Activated CD4-positive, alpha-beta memory T cell treated with anti-CD3 and anti-CD28 coated beads, Interleukin-2, amount 10 ng/mL, durations not matched to agents 7 days and 5 days (primary cell): ENCODE data around the gene FCRL1. TPM values are rescaled to one million over a fixed set of nuclear protein-coding genes. Genes with fewer than 3 reads are reported as not detected.

Source experiments
- CTCF ChIA-PET: fragments of 350-600 bp; sonication (Branson Sonifier 250); formaldehyde crosslinking; loops from one replicate; lab custom pipeline; 2021; ENCODE audit warnings: antibody characterized with exemption, inconsistent platforms; lab: Charles Lee
- POLR2A ChIA-PET: fragments of 350-600 bp; sonication (Branson Sonifier 250); formaldehyde crosslinking; loops from one replicate; lab custom pipeline; 2021; ENCODE audit warnings: antibody characterized with exemption; lab: Charles Lee
- DNase-seq: peaks from one replicate; pipeline ENCODE4 v3.0.0-alpha.2; 2020
- H3K27ac Mint-ChIP-seq: one replicate; pipeline ENCODE4 v1.8.0; 2021; ENCODE audit warnings: mild to moderate bottlenecking, mixed read lengths
- H3K27me3 Mint-ChIP-seq: one replicate; pipeline ENCODE4 v1.8.0; 2021; ENCODE audit warnings: mixed read lengths
- H3K36me3 Mint-ChIP-seq: one replicate; pipeline ENCODE4 v1.8.0; 2021; ENCODE audit warnings: low read depth, mixed read lengths
- H3K4me1 Mint-ChIP-seq: one replicate; pipeline ENCODE4 v1.8.0; 2021; ENCODE audit warnings: mixed read lengths
- H3K4me3 Mint-ChIP-seq: one replicate; pipeline ENCODE4 v1.8.0; 2021; ENCODE audit warnings: mild to moderate bottlenecking, mixed read lengths
- H3K9me3 Mint-ChIP-seq: one replicate; pipeline ENCODE4 v1.8.0; 2021; ENCODE audit warnings: mixed read lengths
- total RNA-seq, 2 experiments: library from RNA; stranded (reverse); gene quantifications; one replicate each; pipeline ENCODE4 v1.2.3, GENCODE V29; 2021

Gene FCRL1
- total RNA-seq, 2 experiments from 2014 or later: not detected

- ChIA-PET CTCF (no interaction called here), POLR2A (no interaction called here)
- no peak overlapping the region for H3K27ac Mint-ChIP-seq
- H3K4me3 Mint-ChIP-seq: no peak overlapping the region
- no peaks in the 10 kb centered on the region for H3K27me3 Mint-ChIP-seq
- no peaks in the 10 kb centered on the region for H3K9me3 Mint-ChIP-seq
- no peak for DNase-seq
- H3K36me3 Mint-ChIP-seq: no peaks in the 10 kb centered on the region
- peaks cover 2% of the 10 kb centered on the region for H3K4me1 Mint-ChIP-seq
Observed at GRCh38 chr1:157781048-157781447, 38.9 kb downstream of the FCRL1 start.

GRCh38 chr1:157776971-157777391 lies 42.9 kb downstream of the FCRL1 start, which contains the start of gene FCRL2:
Gene FCRL2 (minus strand): TSS chr1:157777132. CDS start chr1:157777073, 59 bp downstream.
- Mint-ChIP-seq H3K36me3 (no peaks in the 10 kb centered on the region), H3K27me3 (no peaks in the 10 kb centered on the region), H3K27ac (no peak within 1 kb of the TSS), H3K4me3 (no peak within 1 kb of the TSS), H3K4me1 (peaks cover 2% of the 10 kb centered on the region), H3K9me3 (no peaks in the 10 kb centered on the region)
- ChIA-PET POLR2A (no interaction called here), CTCF (no interaction called here)
- no peak for DNase-seq

GRCh38 chr1:157775101-157775870 lies 44.6 kb downstream of the FCRL1 start:
- H3K4me3 Mint-ChIP-seq: no peak overlapping the region
- H3K27me3 Mint-ChIP-seq: no peaks in the 10 kb centered on the region
- CTCF ChIA-PET: no interaction called here
- H3K36me3 Mint-ChIP-seq: no peaks in the 10 kb centered on the region
- no peaks in the 10 kb centered on the region for H3K4me1 Mint-ChIP-seq
- no peak overlapping the region for H3K27ac Mint-ChIP-seq
- DNase-seq: no peak
- POLR2A ChIA-PET: no interaction called here
- H3K9me3 Mint-ChIP-seq: no peaks in the 10 kb centered on the region

GRCh38 chr1:157774412-157774811 lies 45.5 kb downstream of the FCRL1 start:
- DNase-seq: no peak
- Mint-ChIP-seq H3K9me3 (no peaks in the 10 kb centered on the region), H3K27ac (no peak overlapping the region), H3K4me1 (no peaks in the 10 kb centered on the region), H3K4me3 (no peak overlapping the region), H3K36me3 (no peaks in the 10 kb centered on the region), H3K27me3 (no peaks in the 10 kb centered on the region)
- POLR2A ChIA-PET: no interaction called here
- CTCF ChIA-PET: no interaction called here

GRCh38 chr1:157773493-157774350 lies 46.2 kb downstream of the FCRL1 start:
- Mint-ChIP-seq H3K27me3 (no peaks in the 10 kb centered on the region), H3K27ac (no peak overlapping the region), H3K36me3 (no peaks in the 10 kb centered on the region), H3K4me1 (no peaks in the 10 kb centered on the region), H3K9me3 (no peaks in the 10 kb centered on the region), H3K4me3 (no peak overlapping the region)
- CTCF ChIA-PET: no interaction called here
- DNase-seq: no peak
- POLR2A ChIA-PET: no interaction called here

GRCh38 chr1:157771661-157772425 lies 48.1 kb downstream of the FCRL1 start:
- CTCF ChIA-PET: no interaction called here

GRCh38 chr1:157770442-157771043 lies 49.4 kb downstream of the FCRL1 start:
- no peak for DNase-seq
- H3K9me3 Mint-ChIP-seq: no peaks in the 10 kb centered on the region
- POLR2A ChIA-PET: no interaction called here
- no peak overlapping the region for H3K4me3 Mint-ChIP-seq
- no peaks in the 10 kb centered on the region for H3K27me3 Mint-ChIP-seq
- H3K27ac Mint-ChIP-seq: no peak overlapping the region
- no peaks in the 10 kb centered on the region for H3K4me1 Mint-ChIP-seq
- H3K36me3 Mint-ChIP-seq: no peaks in the 10 kb centered on the region
- CTCF ChIA-PET: no interaction called here

More at GRCh38 chr1:157771661-157772425, 48.1 kb downstream of the FCRL1 start:
- POLR2A ChIA-PET: no interaction called here
- H3K27me3 Mint-ChIP-seq: no peaks in the 10 kb centered on the region
- H3K36me3 Mint-ChIP-seq: no peaks in the 10 kb centered on the region
- no peak overlapping the region for H3K27ac Mint-ChIP-seq
- H3K4me3 Mint-ChIP-seq: no peak overlapping the region
- DNase-seq: no peak
- H3K4me1 Mint-ChIP-seq: no peaks in the 10 kb centered on the region
- no peaks in the 10 kb centered on the region for H3K9me3 Mint-ChIP-seq

- POLR2A ChIA-PET: no interaction called here
- H3K27me3 Mint-ChIP-seq: no peaks in the 10 kb centered on the region
Observed at GRCh38 chr1:157766792-157767191, 53.1 kb downstream of the FCRL1 start.

GRCh38 chr1:157758018-157758417 lies 61.9 kb downstream of the FCRL1 start:
- CTCF ChIA-PET: no interaction called here
- POLR2A ChIA-PET: no interaction called here
- no peaks in the 10 kb centered on the region for H3K36me3 Mint-ChIP-seq
- no peak for DNase-seq
- H3K27me3 Mint-ChIP-seq: no peaks in the 10 kb centered on the region
- no peak overlapping the region for H3K27ac Mint-ChIP-seq
- H3K4me1 Mint-ChIP-seq: no peaks in the 10 kb centered on the region
- H3K9me3 Mint-ChIP-seq: no peaks in the 10 kb centered on the region
- no peak overlapping the region for H3K4me3 Mint-ChIP-seq

More at GRCh38 chr1:157766792-157767191, 53.1 kb downstream of the FCRL1 start:
- Mint-ChIP-seq H3K36me3 (no peaks in the 10 kb centered on the region), H3K4me1 (no peaks in the 10 kb centered on the region), H3K9me3 (no peaks in the 10 kb centered on the region), H3K27ac (no peak overlapping the region), H3K4me3 (no peak overlapping the region)
- no peak for DNase-seq
- CTCF ChIA-PET: no interaction called here

- ChIA-PET POLR2A (no interaction called here), CTCF (no interaction called here)
- Mint-ChIP-seq H3K4me1 (no peaks in the 10 kb centered on the region), H3K4me3 (no peak overlapping the region), H3K36me3 (no peaks in the 10 kb centered on the region), H3K27ac (no peak overlapping the region), H3K27me3 (no peaks in the 10 kb centered on the region), H3K9me3 (no peaks in the 10 kb centered on the region)
- DNase-seq: no peak
Observed at GRCh38 chr1:157753611-157754010, 66.3 kb downstream of the FCRL1 start.

- H3K27ac Mint-ChIP-seq: no peak overlapping the region
- no peak overlapping the region for H3K4me3 Mint-ChIP-seq
- ChIA-PET CTCF (no interaction called here), POLR2A (no interaction called here)
- no peaks in the 10 kb centered on the region for H3K27me3 Mint-ChIP-seq
- H3K36me3 Mint-ChIP-seq: no peaks in the 10 kb centered on the region
- H3K4me1 Mint-ChIP-seq: no peaks in the 10 kb centered on the region
- no peak for DNase-seq
- H3K9me3 Mint-ChIP-seq: no peaks in the 10 kb centered on the region
Observed at GRCh38 chr1:157751283-157751682, 68.6 kb downstream of the FCRL1 start.

GRCh38 chr1:157748262-157748817 lies 71.6 kb downstream of the FCRL1 start:
- POLR2A ChIA-PET: no interaction called here
- Mint-ChIP-seq H3K27ac (no peak overlapping the region), H3K4me3 (no peak overlapping the region), H3K9me3 (no peaks in the 10 kb centered on the region), H3K4me1 (no peaks in the 10 kb centered on the region), H3K36me3 (no peaks in the 10 kb centered on the region), H3K27me3 (no peaks in the 10 kb centered on the region)
- no peak for DNase-seq
- CTCF ChIA-PET: no interaction called here
